ENCODE results near the gene TMBIM4.

DNA sequence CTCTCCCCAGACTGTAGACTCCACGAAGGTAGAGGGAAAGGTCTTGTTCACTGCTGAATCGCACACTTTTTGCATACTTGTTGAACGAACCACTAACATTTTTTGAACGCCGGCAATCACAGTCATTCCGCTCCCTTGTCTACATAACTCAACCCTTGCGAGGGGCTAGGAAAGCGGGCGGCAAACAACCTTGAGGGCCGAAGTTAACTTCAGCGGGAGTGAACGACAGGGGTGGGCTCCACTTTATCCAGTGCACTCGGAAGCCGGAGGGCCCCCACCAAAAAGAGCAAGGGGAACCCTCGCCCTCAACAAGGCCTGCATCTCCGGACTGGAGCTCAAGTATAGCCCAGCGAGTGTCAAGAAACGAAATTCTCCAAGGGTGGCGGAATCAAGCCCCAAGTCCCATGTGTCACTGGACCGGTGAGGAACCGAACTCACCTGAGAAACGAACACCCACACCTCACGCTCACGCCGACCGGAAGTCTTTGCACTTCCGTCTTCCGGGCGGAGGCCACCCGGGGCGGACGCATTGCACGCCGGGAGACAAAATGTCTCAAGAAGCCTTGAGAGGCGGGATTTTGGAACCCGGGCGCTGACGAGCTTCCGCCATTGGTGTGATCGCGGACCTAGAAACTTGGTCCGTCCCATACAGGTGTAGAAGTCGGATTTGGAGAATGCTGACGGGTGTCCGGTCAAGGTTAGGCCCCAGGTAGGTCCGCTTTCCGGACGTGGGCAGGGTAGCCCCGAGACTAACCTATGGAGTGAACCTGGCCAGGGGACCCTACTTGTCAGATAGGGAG is 39.3 kb downstream of the TMBIM4 start, which contains the start of gene LLPH:
- TF ChIP-seq, protein P1, sequence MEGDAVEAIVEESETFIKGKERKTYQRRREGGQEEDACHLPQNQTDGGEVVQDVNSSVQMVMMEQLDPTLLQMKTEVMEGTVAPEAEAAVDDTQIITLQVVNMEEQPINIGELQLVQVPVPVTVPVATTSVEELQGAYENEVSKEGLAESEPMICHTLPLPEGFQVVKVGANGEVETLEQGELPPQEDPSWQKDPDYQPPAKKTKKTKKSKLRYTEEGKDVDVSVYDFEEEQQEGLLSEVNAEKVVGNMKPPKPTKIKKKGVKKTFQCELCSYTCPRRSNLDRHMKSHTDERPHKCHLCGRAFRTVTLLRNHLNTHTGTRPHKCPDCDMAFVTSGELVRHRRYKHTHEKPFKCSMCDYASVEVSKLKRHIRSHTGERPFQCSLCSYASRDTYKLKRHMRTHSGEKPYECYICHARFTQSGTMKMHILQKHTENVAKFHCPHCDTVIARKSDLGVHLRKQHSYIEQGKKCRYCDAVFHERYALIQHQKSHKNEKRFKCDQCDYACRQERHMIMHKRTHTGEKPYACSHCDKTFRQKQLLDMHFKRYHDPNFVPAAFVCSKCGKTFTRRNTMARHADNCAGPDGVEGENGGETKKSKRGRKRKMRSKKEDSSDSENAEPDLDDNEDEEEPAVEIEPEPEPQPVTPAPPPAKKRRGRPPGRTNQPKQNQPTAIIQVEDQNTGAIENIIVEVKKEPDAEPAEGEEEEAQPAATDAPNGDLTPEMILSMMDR (conservative IDR thresholded peaks at IDR 0.05): no peak
- no peak for TF ChIP-seq ZFX (IDR thresholded peaks at IDR 0.05)

All from C4-2B (cell line).